ENCODE results near the gene SPC24.

Gene SPC24, protein sequence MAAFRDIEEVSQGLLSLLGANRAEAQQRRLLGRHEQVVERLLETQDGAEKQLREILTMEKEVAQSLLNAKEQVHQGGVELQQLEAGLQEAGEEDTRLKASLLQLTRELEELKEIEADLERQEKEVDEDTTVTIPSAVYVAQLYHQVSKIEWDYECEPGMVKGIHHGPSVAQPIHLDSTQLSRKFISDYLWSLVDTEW

GRCh38 chr19:11155373-11156120, at the start of gene SPC24:
TSS of gene SPC24 (minus strand) at chr19:11155782. CDS start at chr19:11155776, 6 bp downstream.
- DNase-seq (ENCODE audit: low spot score), result peak; percentile 100

DNA sequence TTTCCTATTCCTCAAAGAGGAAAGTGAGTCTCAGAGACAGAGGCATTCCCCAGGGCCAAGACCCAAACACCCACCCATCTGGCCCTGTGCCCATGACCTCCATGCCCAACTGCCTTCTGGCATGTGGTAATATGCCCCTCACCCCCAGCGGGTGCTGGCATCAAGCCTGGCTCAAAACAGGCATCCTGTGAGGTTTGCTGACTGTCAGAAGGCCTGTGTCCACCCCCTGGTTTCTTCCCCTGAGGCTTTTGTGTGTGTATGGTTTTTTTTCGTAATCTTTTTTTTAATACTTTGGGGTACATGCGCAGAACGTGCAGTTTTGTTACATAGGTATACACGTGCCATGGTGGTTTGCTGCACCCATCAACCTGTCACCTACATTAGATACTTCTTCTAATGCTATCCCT, 49.4 kb upstream of the SPC24 start:
- no peak for DNase-seq (ENCODE audit: low spot score)

- DNase-seq (ENCODE audit: low spot score), result no peak
Observed at GRCh38 chr19:11204076-11204602, 48.6 kb upstream of the SPC24 start.

- DNase-seq (ENCODE audit: low spot score), result peak; percentile 91
Observed at GRCh38 chr19:11203194-11204075, 47.9 kb upstream of the SPC24 start.

GRCh38 chr19:11202488-11203193, 47.1 kb upstream of the SPC24 start:
- DNase-seq (ENCODE audit: low spot score), result no peak

DNA sequence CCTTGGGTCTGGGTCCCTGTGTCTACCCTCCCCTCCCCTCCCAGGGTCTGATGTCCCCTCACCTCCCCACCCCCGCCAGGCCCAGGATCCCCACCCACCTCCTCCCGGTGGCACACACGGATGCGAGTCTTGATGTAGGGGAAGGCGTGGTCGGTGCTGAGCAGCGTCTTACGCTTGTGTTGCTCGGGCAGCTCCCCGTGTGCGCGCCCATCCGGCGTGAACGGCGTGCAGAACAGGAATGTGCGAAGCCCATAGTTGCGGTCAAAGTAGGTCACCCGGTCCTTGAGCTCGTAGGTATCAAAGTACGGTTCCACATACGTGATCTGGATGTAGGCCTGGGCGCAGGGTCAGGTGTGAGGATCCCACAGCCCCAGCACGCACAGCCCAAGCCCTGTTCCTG, 46.2 kb upstream of the SPC24 start:
- no peak for DNase-seq (ENCODE audit: low spot score)

DNA sequence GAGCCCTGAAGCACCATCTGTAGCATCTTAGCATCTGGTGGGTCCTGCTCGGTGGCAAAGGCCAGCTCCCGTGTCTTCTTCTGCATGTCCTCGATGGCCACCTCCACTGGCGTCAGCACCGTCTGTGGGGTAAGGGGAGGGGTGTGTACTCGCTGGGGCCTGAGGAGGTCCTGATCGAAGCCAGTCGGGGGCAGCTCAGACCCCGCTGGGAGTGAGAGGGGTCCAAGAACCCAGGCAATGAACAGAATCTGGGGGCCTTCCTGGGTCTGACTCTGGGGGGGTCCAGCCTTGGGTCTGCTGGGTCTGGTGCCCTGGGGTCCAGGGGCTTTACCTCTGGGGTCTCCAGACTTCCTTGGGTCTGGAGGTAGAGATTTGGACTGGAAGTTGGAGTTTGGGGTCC, 45.3 kb upstream of the SPC24 start:
- DNase-seq (ENCODE audit: low spot score), result no peak

DNA sequence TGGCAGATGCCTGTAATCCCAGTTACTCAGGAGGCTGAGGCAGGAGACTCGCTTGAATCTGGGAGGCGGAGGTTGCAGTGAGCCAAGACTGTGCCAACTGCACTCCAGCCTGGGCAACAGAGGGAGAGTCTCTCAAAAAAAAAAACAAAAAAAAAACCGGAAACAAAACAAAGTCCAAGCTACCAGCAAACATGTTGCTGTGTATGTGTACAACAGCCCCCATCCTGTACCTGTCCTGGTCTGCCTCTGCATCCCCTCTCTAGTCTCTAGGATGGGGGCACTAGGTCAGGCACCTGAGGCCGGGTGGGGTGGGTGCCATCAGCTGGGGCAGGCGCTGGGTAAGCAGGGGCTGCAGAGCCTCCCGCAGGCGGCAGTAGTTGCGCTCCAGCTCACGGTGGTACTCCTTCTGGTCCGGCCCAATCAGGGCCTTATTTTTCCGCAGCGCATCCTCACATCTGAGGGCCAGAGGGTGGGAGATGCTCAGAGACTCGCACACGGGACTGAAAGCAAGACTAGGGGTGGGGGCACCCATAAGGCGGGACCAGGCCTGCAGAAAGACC, 44.5 kb upstream of the SPC24 start:
- DNase-seq (ENCODE audit: low spot score), result no peak

GRCh38 chr19:11199517-11199916, 43.9 kb upstream of the SPC24 start:
- no peak for DNase-seq (ENCODE audit: low spot score)

DNA sequence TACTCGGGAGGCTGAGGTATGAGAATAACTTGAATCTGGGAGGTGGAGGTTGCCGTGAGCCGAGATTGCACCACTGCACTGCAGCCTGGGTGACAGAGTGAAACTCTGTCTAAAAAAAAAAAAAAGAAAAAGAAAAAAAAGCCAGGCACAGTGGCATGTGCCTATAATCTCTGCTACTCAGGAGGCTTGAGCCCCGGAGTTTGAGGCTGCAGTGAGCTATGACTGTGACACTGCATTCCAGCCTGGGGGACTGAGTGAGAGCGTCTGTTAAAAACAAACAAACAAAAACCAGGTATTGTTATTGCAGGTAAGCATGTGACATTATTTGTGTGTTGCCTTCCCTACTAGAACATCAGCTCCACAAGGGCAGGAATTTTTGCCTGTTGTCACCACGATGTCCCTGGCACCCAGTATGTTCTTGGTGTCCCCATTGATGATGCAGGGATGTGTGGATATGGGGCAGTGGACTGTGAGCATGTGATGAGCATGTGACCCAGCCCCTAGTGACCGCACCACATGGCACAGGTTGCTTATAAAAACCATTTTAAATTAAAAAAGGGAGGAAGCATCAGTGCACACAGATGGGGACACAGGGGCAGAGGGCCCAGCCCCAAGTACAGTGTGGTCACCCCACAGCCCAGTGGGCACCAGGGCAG, 43.3 kb upstream of the SPC24 start:
- no peak for DNase-seq (ENCODE audit: low spot score)

- DNase-seq (ENCODE audit: low spot score), result no peak
Observed at GRCh38 chr19:11198175-11198534, 42.6 kb upstream of the SPC24 start.

DNA sequence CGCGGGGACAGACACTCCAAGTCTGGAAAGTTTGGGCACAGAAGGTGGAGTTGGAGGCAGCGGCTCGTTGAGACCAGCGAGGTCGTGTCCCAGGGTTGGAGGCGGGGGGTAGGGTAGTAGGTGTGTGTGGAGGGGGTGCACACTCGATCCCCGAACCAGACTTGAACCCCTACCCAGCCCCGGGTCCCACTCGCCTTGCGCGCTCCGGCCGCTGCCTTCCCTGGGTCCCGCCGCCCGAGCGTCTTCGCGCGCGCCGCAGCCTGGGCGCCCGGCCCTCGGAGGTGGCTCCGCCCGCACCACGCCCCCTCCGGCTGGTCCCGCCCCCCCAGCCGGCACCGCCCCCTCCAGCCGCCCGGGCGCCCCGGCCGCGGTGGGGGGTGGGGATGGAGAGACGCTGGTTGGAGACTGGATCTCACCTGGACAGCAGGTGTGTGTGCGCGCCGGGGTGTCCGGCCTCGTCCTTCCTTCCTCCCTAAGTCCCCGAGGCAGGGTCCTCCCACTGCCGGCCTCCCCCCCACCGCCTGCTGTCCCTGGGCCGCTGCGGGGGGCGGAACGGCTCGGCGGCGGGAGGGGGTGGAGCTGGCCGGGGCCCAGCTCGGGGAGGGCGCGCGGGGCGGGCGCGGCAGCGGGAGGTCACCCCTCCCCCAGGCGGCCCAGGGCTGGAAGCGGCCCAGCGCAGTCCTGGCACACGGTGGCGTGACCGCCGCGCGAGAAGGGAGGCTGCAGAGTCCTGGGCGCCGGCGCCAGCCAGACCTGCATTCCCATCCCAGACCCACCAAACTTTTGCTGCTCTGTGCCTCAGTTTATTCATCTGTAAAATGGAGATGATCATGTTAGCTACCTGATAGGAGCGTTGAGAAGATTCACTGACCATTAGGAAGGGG, 42.0 kb upstream of the SPC24 start, which contains the start of gene KANK2:
Gene KANK2 (minus strand): TSS at position 255 of the 884 bp plus-strand sequence. CDS start 3,034 bp downstream, outside the sequence.
- peak; percentile 97 for DNase-seq (ENCODE audit: low spot score)

DNA sequence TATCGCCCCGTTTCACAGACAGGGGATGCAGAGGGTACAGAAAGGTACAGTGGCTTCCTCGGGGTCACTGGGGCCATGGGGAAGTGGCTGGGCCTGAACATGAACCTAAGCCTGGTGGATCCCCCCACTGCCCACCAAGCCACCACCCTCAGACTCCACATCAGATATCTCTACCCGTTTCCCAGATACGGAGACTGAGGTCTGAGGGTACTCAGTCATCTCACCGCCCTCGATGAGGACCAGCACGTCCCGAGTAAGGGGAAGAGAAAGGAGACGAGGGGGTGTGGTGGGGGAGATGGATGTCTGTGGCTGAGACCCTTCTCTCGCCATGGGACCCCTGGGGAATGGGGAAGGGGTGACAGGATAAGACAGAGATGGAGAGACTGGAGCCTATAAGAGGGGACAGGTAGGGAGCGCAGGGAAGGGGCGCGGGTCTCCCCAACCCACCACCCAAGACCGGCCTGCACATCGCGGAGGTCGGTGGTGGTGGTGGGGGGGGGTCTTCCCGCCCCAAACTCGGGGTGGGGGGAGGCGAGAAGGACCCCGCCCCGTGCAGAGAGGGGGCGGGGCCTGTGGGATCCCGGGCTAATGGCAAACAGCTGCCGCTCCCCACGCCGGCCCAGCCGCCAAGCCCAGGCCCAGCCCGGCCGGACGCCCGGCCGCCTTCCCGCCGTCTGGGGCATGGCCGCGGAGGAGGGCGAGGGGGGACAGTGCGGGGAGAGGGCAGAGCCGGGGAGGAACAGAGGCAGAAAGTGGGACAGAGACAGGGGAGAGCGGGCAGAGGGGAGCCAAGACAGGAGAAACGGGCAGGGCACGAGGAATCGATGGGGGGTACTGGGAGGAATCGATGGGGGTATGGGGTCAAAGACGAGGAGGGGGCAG, 41.1 kb upstream of the SPC24 start:
- peak; percentile 85 for DNase-seq (ENCODE audit: low spot score)

DNA sequence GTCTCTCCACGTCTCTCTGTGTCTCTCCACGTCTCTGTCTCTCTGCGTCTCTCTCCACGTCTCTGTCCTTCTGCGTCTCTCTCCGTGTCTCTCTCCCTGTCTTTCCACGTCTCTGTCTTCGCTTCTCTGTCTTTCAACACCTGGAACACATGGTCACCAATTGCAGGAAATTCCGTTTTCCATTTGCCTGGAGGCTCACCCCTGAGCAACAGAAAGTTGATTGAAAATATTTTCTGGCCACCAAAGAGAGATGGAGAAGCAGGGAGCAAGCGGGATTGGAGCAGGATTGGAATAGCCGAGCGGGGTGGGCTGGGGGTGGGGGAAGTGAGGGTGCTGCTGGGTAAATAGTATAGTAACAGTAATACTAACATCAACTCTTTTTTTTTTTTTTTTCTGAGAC, 40.1 kb upstream of the SPC24 start:
- no peak for DNase-seq (ENCODE audit: low spot score)

- peak; percentile 53 for DNase-seq (ENCODE audit: low spot score)
Observed at GRCh38 chr19:11194656-11195558, 39.3 kb upstream of the SPC24 start.

- DNase-seq (ENCODE audit: low spot score), result no peak
Observed at GRCh38 chr19:11194173-11194572, 38.6 kb upstream of the SPC24 start.

Measured in AG08396 (cell line).